ENCODE data around the gene FIBCD1.

FIBCD1 gene

GRCh38 chr9:130894546-130894945 lies 44.5 kb downstream of the FIBCD1 start:
- no peak for DNase-seq (ENCODE audit: low read depth)

DNA sequence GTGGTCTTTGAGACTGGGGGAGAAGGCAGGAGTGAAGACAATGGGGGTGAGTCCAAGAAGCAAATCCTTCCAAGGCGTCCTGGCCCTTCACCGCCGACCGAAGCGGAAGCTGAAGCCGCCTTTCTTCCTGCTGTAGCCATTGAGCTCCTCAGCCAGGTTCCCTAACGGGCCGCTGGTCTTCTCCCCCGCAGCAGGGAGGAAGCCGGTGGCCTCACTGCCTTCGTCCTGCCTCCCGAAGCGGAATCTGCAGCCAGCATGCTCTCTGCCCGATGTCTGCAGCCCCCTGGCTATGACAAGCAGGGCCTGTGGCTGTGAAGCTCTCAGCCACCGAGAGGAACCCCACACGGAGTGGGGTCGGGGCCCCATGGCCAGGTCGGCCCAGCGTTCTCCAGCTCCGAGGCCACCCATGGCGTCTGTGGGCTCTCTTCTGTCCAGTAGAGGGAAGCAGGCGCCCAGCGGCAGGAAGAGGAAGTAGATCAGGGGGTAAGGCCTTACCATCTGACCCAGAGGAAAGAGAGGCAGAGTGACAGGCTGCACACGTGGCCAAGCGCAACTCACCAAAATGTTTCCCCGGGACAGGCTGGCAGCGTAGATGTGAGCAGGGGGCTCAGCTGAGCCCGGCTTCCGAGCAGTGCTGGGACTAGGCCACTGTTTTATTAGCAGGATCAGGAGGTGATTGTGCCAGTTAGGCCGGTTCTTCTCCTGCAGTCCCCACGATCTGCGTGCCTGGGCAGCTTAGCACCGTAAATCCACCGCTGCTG lies 45.5 kb downstream of the FIBCD1 start:
- DNase-seq (ENCODE audit: low read depth), result no peak

DNA sequence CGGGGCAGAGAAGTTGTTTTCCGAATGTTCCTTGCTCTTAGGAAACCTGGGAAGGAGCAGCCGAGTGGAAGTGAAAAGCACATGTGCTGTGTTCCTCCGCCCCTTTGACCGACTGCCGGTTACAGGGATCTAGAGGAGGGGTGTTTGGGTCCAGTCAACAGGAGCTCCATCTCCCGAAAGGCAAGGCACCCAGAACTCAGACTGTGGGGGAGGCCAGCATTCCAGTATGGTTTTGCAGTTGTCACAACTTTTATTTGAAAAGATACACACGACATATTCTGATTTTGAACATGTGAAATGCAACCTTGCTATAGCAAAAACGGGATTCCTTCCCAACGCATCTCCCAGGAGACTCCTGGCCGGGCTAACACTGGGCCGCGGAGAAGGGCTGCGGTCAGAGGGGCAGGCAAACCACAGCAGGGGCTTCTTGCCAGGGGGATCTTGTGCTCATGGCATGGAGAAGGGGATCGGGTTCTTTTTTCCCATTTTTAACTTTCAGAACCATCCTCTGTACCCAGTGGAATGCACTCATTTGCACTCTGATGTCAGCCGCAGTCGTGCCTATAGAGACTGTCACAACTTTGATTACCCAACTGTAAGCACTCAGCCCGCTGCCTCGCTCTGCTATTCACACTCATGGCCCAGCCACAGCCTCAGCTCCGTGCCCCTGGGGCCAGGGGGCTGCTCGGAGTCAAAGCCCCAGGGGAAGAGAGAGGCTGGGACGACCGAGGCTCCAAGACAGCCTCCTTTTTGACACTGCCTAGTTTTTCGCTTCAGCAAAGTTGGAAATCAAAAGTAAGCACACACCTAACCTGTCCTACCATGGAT lies 46.4 kb downstream of the FIBCD1 start:
- DNase-seq (ENCODE audit: low read depth), result no peak

- no peak for DNase-seq (ENCODE audit: low read depth)
These were observed 47.2 kb downstream of the FIBCD1 start for GRCh38 chr9:130891688-130892476.

DNA sequence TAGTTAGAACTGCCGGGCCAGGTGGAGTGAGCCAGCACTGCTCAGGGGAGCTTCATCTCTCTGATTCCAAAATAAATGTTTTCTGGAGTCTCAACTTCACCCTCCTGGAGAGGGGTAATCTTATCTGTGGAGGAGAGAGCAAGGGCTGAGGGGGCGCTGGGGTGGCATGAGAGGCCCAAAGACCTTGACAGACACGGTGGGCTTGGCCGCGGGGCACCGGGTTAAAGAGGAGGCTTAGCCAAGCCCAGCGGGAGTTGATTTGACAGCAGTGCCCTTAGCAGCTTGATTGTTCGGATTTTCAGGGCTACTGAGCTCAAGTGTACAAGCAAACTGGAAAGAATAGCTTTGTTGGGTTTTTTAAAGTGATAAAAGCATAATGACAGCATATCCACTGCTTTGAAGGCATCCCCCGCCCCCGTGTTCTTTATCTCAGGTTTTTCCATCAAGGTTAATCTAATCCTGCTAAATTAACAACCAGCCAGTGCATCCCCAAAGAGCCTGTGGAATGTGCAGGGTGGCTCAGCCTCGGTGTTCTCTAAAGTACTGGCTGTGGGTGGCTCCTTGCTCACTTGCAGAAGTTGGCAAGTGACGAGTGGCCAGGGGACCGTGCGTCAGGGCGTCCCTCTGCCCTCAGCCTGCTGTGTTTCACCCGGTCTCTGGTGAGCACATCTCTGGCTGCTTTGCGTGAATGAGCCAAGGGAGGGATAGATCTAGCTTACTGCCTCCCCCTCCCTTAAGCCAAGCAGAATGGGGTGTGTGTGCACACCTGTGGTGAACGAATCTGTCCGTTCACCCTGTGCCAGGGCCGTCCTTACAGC lies 48.0 kb downstream of the FIBCD1 start:
- no peak for DNase-seq (ENCODE audit: low read depth)

DNA sequence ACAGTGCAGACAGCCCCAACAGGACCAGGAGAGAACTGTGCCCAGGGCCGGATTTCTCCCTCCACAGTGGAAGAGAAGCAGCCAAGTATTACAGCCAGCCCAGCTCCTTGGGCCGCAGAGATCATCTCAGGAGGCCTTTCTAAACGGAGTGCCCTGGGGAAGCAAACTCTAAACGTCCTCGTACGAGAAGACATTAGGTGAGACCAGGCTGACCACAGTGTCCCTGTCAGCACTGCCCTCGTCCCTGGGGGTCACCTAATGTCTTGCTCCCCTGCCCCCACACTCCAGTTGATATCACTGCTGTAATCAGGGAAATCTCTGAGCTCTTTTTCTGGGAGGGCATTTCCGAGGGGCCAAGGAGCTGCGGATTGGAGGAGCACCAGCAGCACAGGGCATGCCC lies 48.9 kb downstream of the FIBCD1 start:
- no peak for DNase-seq (ENCODE audit: low read depth)

DNA sequence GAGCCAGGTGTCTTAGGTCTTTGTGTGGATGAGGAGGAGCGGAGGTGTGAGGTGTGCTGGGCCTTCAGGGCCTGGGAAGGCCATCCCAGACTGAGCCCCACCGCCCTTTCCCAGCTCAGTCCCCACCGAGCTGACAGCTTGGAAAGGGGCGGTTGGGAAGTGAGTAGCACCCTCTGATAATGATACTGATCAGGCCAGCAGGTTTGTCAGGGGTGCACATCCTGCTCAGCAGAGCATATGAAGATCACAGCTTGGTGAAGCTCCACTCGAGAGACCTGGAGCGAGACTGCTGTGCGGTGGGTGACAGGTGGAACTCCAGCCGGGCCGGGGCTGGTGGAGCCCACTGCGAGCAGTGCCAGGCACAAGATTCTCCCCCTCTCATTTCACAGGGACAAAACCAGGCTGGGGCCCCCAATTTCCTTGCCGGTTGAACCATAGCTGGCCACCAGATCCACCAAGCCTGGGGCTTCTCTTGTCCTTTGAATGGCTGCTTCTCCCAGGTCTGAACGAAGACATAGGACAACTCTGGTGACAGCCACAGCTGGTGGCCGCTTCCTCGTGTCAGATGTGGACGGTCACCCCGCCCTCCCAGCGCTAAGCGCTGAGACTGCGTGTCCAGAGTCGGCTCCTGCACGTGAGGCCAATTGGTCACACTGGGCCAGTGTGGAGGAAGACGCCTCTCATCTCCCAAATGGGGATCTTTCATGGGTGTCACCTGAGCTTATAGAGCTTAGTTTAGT lies 50.7 kb downstream of the FIBCD1 start:
- DNase-seq (ENCODE audit: low read depth), result no peak

DNA sequence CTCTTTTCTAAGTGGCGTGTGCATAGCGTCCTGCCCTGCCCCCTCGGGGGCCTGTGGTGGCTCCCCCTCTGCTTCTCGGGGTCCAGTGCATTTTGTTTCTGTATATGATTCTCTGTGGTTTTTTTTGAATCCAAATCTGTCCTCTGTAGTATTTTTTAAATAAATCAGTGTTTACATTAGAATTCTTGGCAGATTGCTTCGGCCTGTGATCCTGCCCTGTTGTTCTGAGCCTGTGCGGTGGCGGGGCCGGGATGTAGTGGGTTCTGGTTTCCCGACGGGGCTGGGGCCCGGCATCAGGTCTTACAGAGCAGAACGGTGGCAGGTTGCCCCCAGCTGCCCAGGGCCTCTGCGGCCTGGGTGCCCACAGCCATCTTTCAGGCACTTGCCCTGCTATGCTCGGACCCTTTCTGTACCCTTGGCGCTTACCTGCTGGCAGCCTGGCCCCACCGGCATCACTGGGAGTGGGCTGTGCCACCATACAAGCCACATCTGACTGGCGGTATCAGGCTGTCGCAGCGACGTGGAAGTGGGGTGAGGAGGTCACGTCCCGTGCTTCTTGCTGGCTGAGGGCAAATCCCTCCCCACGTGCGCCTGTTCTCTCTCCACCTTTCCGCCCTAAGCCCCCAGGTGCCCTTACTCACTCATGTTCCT lies 51.4 kb downstream of the FIBCD1 start:
- no peak for DNase-seq (ENCODE audit: low read depth)

GRCh38 chr9:130886981-130887380 lies 52.1 kb downstream of the FIBCD1 start:
- DNase-seq (ENCODE audit: low read depth), result no peak

DNA sequence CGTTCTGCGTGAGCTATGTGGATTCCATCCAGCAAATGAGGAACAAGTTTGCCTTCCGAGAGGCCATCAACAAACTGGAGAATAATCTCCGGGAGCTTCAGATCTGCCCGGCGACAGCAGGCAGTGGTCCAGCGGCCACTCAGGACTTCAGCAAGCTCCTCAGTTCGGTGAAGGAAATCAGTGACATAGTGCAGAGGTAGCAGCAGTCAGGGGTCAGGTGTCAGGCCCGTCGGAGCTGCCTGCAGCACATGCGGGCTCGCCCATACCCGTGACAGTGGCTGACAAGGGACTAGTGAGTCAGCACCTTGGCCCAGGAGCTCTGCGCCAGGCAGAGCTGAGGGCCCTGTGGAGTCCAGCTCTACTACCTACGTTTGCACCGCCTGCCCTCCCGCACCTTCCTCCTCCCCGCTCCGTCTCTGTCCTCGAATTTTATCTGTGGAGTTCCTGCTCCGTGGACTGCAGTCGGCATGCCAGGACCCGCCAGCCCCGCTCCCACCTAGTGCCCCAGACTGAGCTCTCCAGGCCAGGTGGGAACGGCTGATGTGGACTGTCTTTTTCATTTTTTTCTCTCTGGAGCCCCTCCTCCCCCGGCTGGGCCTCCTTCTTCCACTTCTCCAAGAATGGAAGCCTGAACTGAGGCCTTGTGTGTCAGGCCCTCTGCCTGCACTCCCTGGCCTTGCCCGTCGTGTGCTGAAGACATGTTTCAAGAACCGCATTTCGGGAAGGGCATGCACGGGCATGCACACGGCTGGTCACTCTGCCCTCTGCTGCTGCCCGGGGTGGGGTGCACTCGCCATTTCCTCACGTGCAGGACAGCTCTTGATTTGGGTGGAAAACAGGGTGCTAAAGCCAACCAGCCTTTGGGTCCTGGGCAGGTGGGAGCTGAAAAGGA lies 53.3 kb downstream of the FIBCD1 start:
- no peak for DNase-seq (ENCODE audit: low read depth)

- DNase-seq (ENCODE audit: low read depth), result no peak
These were observed 54.2 kb downstream of the FIBCD1 start for GRCh38 chr9:130884542-130885483.

DNA sequence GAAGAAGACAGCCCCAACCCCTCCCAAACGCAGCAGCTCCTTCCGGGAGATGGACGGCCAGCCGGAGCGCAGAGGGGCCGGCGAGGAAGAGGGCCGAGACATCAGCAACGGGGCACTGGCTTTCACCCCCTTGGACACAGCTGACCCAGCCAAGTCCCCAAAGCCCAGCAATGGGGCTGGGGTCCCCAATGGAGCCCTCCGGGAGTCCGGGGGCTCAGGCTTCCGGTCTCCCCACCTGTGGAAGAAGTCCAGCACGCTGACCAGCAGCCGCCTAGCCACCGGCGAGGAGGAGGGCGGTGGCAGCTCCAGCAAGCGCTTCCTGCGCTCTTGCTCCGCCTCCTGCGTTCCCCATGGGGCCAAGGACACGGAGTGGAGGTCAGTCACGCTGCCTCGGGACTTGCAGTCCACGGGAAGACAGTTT lies 54.9 kb downstream of the FIBCD1 start:
- DNase-seq (ENCODE audit: low read depth), result no peak

DNA sequence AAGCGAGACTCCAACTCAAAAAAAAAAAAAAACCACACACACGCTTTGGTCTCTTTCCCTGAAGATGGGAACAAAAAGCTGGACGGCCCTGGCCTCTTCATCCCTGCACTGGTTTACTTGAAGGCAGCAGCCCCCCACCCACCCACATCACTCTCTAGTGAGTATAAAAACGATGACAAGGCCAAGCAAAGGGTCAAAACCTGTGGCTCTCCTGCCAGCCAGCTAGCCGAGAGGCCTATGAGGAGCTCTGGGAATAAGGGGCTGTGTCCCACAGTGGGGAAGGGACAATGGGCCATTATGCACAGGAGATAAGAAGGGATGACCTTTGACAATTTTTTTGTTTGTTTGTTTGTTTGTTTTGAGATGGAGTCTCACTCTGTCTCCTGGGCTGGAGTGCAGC lies 55.6 kb downstream of the FIBCD1 start:
- DNase-seq (ENCODE audit: low read depth), result no peak

- no peak for DNase-seq (ENCODE audit: low read depth)
These were observed 56.3 kb downstream of the FIBCD1 start for GRCh38 chr9:130882696-130883225.

DNA sequence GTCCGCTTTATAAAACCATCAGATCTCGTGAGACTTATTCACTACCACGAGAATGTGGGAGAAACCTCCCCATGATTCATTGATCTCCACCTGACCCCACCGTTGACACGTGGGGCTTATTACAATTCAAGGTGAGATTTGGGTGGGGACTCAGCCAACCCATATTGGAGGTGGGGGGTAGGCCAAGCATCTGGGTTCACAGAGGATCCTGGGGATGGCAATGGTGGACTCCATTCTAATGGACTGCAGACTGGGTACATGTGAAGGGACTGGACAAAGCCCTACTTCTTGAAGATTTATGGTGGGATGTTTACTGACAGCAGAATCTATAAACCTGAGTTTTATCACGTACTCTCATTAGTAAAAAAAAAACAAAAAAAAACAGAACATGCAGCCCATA lies 57.5 kb downstream of the FIBCD1 start:
- DNase-seq (ENCODE audit: low read depth), result no peak

DNA sequence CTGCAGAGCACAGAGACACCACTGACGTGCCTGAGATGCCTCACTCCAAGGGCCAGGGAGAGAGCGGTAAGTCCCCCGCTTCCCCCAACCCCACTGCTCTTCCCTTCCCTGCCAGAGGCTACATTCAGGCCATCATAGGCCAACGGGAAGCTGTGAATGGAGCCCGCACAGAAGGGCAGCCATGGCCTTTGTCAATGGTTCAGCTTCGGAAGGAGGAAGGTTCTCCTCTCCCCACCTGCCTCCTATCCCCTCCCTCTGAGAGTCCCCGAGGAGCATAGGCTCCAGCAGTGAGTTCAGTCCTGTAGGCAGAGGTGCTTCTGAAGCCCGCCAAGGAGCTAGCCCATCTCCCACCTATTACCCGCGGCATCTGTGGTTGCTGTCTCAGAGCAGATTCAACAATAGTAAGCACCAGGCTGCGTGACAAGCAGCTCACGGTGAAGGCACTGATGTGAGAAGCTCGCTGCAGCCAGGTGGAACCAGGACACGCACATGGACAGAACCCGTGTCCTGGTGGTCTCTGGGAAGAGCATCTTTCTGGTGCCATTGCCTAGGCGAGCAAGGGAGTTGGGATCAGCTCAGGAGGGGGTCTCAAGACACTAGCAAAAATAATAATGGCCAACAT lies 58.3 kb downstream of the FIBCD1 start:
- no peak for DNase-seq (ENCODE audit: low read depth)

- no peak for DNase-seq (ENCODE audit: low read depth)
These were observed 59.1 kb downstream of the FIBCD1 start for GRCh38 chr9:130879863-130880411.

All from activated T-cell treated with anti-CD3 and anti-CD28 coated beads for 1 hour (primary cell).